Peyer's patch (tissue), 4 donors: ENCODE data around the gene MTMR2.

Source experiments
- POLR2A ChIP-seq, 2 donors: fragments of 450-650 bp; IDR thresholded peaks; one replicate each; pipeline ENCODE4 v1.5.1; 2017; ENCODE audit warnings: antibody characterized with exemption in 2 of 2, mild to moderate bottlenecking in 2 of 2, moderate library complexity in 2 of 2
- TF ChIP-seq, protein P1 (sequence below), 6 experiments: fragments of 450-650 bp in 4 of 6; fragments of 200-600 bp in 2 of 6; sonication (generic) in 1 of 6; IDR thresholded peaks; one replicate each; pipeline ENCODE4 v1.5.1; 2017 to 2019; ENCODE audit warnings: antibody characterized with exemption in 6 of 6, mild to moderate bottlenecking in 3 of 6, moderate library complexity in 1 of 6

DNA sequence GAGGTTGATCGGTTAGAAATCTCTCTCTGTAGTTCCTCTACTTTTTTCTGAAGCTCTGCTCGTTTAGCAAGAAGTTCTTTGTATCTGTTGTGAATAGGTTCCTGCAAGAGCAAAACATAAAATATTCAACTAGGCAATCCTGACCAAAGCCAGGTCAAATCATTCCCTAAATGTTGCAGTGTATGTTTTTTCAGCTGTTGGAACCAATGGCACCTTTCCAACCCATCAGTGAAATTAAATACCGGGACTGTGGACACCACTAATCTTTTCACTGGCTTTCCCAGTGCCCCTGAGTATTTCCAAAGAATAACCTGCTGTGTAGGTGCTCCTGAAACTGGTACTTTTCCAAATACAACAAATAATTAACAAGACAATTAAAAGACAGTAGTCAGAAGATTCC lies 88.6 kb downstream of the MTMR2 start:
- TF ChIP-seq, protein P1, sequence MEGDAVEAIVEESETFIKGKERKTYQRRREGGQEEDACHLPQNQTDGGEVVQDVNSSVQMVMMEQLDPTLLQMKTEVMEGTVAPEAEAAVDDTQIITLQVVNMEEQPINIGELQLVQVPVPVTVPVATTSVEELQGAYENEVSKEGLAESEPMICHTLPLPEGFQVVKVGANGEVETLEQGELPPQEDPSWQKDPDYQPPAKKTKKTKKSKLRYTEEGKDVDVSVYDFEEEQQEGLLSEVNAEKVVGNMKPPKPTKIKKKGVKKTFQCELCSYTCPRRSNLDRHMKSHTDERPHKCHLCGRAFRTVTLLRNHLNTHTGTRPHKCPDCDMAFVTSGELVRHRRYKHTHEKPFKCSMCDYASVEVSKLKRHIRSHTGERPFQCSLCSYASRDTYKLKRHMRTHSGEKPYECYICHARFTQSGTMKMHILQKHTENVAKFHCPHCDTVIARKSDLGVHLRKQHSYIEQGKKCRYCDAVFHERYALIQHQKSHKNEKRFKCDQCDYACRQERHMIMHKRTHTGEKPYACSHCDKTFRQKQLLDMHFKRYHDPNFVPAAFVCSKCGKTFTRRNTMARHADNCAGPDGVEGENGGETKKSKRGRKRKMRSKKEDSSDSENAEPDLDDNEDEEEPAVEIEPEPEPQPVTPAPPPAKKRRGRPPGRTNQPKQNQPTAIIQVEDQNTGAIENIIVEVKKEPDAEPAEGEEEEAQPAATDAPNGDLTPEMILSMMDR (IDR thresholded peaks at IDR 0.05): no peak
- no peak for TF ChIP-seq POLR2A (IDR thresholded peaks at IDR 0.05)
